Gastroesophageal sphincter (tissue), 4 donors: Measurements from ENCODE around the gene CDRT15. TPM values are rescaled to one million over a fixed set of nuclear protein-coding genes. Genes with fewer than 3 reads are reported as not detected.
"Not testable (repeated sequence)": the region's sequence is repeated elsewhere in the genome, so short reads cannot be mapped to it uniquely, and the experiment has no call there.

Experiments
- ATAC-seq: fragments of 150-250 bp; one replicate; pipeline ENCODE4 v1.9.1; 2016; ENCODE audit warnings: mild to moderate bottlenecking, moderate library complexity
- H3K27ac ChIP-seq, 4 donors: fragments of 200-600 bp; sonication (generic) in 3 of 4; 1 replicate in 3 of 4; 2 replicates in 1 of 4; pipeline ENCODE4 v1.5.1; 2016 to 2019
- H3K27me3 ChIP-seq: fragments of 200-600 bp; sonication (generic); one replicate; pipeline ENCODE4 v1.5.1; 2019
- H3K36me3 ChIP-seq, 2 donors: fragments of 200-600 bp; sonication (generic); one replicate each; pipeline ENCODE4 v1.5.1; 2019; ENCODE audit warnings: control low read depth in 1 of 2
- H3K4me1 ChIP-seq, 3 donors: fragments of 200-600 bp; sonication (generic); 1 replicate in 2 of 3; 2 replicates in 1 of 3; pipeline ENCODE4 v1.5.1; 2016 to 2019; ENCODE audit warnings: control low read depth in 2 of 3
- H3K4me3 ChIP-seq, 2 donors: fragments of 200-600 bp; sonication (generic); one replicate each; pipeline ENCODE4 v1.5.1; 2019; ENCODE audit warnings: mild to moderate bottlenecking in 1 of 2, moderate library complexity in 1 of 2
- H3K9me3 ChIP-seq, 3 donors: fragments of 200-600 bp; sonication (generic); one replicate each; pipeline ENCODE4 v1.5.1; 2017 to 2019; ENCODE audit warnings: control low read depth in 2 of 3
- EP300 ChIP-seq: sonication (generic); formaldehyde crosslinking; IDR thresholded peaks from one replicate; pipeline ENCODE4 v1.6.1; 2017; ENCODE audit warnings: antibody characterized with exemption, mild to moderate bottlenecking
- POLR2A ChIP-seq, 2 donors: fragments of 450-650 bp; IDR thresholded peaks; one replicate each; pipeline ENCODE4 v1.6.1; 2017; ENCODE audit warnings: antibody characterized with exemption in 2 of 2, mild to moderate bottlenecking in 2 of 2, moderate library complexity in 1 of 2
- POLR2AphosphoS5 ChIP-seq: sonication (generic); formaldehyde crosslinking; IDR thresholded peaks from one replicate; pipeline ENCODE4 v1.6.1; 2017; ENCODE audit warnings: antibody characterized with exemption
- WGBS, 2 donors: methylation state at CpG; one replicate each; pipeline ENCODE4 v1.1.5; 2018; ENCODE audit warnings: low coverage in 1 of 2; 5-methylcytosine and 5-hydroxymethylcytosine counted together
- total RNA-seq, 4 donors: library from RNA; depleted of rRNA; stranded (reverse); fragments of >200 nt; gene quantifications; one replicate each; pipeline ENCODE4 v1.1.0, GENCODE V29; 2016
- TF ChIP-seq, protein P1 (sequence below), 4 experiments: fragments of 200-600 bp in 2 of 4; fragments of 450-650 bp in 2 of 4; sonication (generic) in 1 of 4; IDR thresholded peaks; one replicate each; pipeline ENCODE4 v1.5.1; 2017 to 2019; ENCODE audit warnings: antibody characterized with exemption in 4 of 4, mild to moderate bottlenecking in 2 of 4, moderate library complexity in 2 of 4

CDRT15 gene
- total RNA-seq, 4 donors from 2014 or later: not detected

DNA sequence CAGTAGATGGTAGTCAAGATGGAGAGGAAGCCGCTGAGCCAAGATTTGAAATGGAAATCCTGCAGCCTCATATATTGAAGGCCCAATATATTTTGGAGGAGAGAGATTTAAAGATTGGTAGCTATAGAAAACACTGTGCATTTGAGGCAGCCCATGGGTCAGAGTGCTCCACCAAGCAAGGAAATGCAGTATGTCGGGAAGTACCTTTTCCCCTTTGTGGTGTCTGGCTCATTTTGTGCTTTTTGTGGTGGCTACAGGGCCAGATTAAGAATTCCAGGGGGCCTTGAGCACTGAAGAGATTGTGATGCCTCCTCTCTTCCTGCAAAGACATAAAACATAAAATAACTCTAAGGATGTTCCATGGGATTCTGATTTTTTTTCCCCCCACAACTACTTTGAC lies 39.6 kb downstream of the CDRT15 start:
- Histone ChIP-seq H3K27ac (no peak overlapping the region), H3K4me1 (no peaks in the 10 kb centered on the region), H3K27me3 (no peaks in the 10 kb centered on the region), H3K9me3 (no peaks in the 10 kb centered on the region), H3K36me3 (peaks cover 0 to 35% of the 10 kb centered on the region in 2 donors), H3K4me3 (no peak overlapping the region)
- WGBS, 2 donors: 90 to 100% methylated on average over 2 of the region's 2 CpGs
- ATAC-seq: no peak
- TF ChIP-seq EP300: no peak
- TF ChIP-seq POLR2AphosphoS5: no peak
- TF ChIP-seq POLR2A (IDR thresholded peaks at IDR 0.05): no peak
- TF ChIP-seq, protein P1, sequence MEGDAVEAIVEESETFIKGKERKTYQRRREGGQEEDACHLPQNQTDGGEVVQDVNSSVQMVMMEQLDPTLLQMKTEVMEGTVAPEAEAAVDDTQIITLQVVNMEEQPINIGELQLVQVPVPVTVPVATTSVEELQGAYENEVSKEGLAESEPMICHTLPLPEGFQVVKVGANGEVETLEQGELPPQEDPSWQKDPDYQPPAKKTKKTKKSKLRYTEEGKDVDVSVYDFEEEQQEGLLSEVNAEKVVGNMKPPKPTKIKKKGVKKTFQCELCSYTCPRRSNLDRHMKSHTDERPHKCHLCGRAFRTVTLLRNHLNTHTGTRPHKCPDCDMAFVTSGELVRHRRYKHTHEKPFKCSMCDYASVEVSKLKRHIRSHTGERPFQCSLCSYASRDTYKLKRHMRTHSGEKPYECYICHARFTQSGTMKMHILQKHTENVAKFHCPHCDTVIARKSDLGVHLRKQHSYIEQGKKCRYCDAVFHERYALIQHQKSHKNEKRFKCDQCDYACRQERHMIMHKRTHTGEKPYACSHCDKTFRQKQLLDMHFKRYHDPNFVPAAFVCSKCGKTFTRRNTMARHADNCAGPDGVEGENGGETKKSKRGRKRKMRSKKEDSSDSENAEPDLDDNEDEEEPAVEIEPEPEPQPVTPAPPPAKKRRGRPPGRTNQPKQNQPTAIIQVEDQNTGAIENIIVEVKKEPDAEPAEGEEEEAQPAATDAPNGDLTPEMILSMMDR (IDR thresholded peaks at IDR 0.05): no peak

DNA sequence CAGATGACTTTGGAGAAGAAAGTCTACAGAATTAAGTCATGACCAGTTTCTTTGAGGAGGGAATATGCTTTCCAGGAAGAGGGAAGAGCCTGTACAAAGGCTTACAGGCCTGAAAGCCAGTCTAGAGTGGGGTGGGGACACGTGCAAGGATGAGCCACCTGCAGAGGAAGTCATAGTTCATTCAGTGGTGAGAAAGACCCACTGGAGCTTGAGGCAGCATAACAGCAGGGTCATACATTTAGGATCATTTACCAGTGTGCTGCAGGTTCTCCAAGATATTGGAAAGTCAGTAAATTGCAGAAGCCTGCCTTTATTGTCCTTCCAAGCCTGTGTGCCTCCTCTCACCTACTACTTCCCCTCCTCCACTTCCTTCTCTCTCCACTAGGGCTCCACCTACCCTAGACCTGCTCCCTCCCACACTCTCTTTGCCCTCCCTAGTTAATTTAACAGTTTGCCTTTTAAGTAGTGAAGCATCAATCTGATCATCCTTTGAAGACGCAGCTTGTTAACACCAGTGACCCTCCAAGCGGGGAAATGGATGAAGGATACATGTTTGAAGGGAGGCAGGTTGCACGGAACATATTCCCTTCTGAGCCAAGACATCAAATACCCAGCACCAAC lies 40.2 kb downstream of the CDRT15 start:
- H3K27me3 ChIP-seq: no peaks in the 10 kb centered on the region
- no peak overlapping the region for H3K4me3 ChIP-seq
- TF ChIP-seq POLR2AphosphoS5: no peak
- no peak for TF ChIP-seq EP300
- TF ChIP-seq POLR2A (IDR thresholded peaks at IDR 0.05): no peak
- TF ChIP-seq, protein P1 (IDR thresholded peaks at IDR 0.05): no peak
- no peak for ATAC-seq
- WGBS, 2 donors: 85 to 100% methylated on average over 1 to 4 of the region's 4 CpGs
- peaks cover 0 to 39% of the 10 kb centered on the region in 2 donors for H3K36me3 ChIP-seq
- no peak overlapping the region for H3K27ac ChIP-seq
- H3K9me3 ChIP-seq: no peaks in the 10 kb centered on the region
- no peaks in the 10 kb centered on the region for H3K4me1 ChIP-seq

DNA sequence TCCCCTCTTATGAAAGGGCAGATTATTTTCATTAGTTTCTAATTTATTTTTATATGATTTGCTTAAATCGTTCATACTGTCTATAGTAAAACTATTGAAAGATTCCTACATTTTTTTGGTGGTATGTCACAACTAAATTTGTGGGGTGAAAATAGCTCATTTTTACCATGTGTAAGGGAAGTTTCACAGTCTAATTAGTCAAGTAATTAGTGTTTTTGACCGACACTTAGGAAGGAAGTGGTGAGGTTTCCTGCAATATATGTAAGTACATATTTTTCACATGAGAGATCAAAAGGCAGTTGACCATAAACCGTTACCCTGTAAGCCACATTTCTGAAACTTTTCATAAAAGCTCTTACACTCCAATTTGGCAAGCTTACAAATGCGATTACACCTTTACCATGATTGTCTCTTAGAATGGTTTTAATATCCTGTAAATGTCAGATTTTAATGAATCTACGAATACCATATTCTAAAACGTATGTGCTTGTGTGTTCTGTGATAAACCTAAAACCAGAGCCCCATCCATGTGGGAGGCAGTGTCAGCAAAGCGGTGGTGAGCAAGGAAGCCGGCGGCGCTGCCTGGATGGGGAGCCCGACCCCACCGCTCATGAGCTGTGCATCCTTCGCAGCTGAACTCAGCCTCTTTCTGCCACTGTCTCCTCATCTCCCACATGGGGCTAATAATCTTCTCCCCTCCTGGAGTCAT lies 43.9 kb downstream of the CDRT15 start:
- H3K27ac ChIP-seq, H3K4me1 ChIP-seq, H3K27me3 ChIP-seq, H3K4me3 ChIP-seq, ATAC-seq, H3K9me3 ChIP-seq: not testable (repeated sequence)
- WGBS, 2 donors: 75 to 92% methylated on average over 1 to 12 of the region's 13 CpGs
- peaks cover 0 to 34% of the 10 kb centered on the region in 2 donors for H3K36me3 ChIP-seq

DNA sequence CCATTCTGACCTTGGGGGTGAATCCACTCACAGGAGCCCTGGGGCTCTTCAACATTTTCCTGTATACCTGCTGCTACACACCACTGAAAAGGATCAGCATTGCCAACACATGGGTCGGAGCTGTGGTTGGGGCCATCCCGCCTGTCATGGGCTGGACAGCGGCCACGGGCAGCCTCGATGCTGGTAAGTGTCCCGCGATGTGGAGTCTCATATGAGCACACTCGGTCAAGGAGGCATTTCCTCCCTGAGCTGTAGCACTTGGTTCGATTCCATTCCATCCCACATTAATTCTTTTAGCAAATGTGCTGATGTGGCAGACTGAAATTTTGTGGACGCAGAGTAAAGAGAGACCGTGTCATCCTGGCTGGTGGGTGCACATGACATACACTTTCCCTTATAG lies 44.6 kb downstream of the CDRT15 start:
- H3K36me3 ChIP-seq: peaks cover 0 to 28% of the 10 kb centered on the region in 2 donors
- H3K9me3 ChIP-seq, H3K27me3 ChIP-seq, H3K4me1 ChIP-seq, ATAC-seq, H3K4me3 ChIP-seq, H3K27ac ChIP-seq: not testable (repeated sequence)
- 100% methylated on average over 1 of the region's 11 CpGs; no CpG with 5 or more reads in 1 of the 2 donors for WGBS, 2 donors

DNA sequence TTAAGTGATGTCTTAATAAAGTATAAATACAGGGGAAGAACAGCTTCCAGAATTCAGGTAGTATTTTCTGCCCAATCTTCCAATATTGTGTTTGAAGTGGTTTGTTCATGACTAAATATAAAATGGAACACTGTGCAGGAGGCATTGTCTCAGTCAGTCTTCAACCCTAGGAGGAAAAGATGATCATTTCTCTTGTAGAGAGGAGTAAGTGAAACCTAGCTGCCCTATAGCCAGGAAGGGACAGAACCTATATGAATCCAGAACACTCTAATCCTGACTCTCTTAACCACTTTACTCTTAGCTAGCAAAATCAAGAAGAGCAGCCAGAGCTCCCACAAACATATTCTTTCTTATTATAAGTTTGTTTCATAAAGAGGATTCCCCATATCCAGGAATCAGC lies 45.2 kb downstream of the CDRT15 start:
- not testable (repeated sequence) for H3K27ac ChIP-seq, H3K4me1 ChIP-seq, ATAC-seq, H3K9me3 ChIP-seq, H3K27me3 ChIP-seq, H3K4me3 ChIP-seq
- peaks cover 0 to 22% of the 10 kb centered on the region in 2 donors for H3K36me3 ChIP-seq

DNA sequence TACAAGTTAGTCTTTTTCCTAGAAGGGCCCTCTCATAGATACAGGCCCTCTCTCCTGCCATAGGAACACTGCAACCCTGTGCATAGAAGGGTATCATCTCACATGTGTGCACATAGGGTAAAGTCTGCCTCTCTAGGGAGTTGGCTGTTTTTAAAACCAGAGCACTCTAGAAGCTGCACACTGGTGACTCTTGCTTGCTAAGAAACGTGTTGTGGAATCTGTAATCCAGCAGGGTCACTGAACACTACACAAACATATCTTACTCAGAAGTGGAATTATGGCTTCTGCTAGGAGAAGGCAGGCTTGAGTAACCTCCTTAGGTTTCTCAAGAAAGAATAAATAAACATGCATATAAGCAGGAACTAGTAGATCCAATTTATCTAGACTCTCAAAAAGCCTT lies 45.9 kb downstream of the CDRT15 start:
- H3K4me1 ChIP-seq, H3K27ac ChIP-seq, ATAC-seq, H3K27me3 ChIP-seq, H3K4me3 ChIP-seq, H3K9me3 ChIP-seq: not testable (repeated sequence)
- H3K36me3 ChIP-seq: peaks cover 0 to 19% of the 10 kb centered on the region in 2 donors
- no CpG with 5 or more reads among the region's 1 CpG for WGBS, 2 donors

DNA sequence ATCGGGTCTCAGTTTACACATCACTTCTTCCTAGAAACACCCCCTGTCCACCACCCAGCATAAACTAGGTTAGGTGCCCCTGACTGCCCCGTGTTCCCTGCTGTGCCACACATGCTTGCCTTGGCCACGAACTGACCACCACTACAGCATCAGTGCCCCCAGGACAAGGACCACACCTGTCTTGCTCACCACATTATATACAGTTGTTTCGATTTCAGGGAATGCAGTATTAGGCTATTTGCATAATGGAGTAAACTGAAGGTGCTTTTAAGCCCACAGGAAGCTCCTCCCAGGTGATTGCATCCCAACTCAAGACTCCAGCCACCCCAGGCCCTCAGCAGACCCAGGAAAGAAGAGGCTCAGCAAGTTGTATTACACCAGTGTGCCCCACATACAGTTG lies 50.2 kb downstream of the CDRT15 start:
- H3K4me1 ChIP-seq, H3K4me3 ChIP-seq, ATAC-seq, H3K27me3 ChIP-seq, H3K9me3 ChIP-seq, H3K36me3 ChIP-seq, H3K27ac ChIP-seq: not testable (repeated sequence)
- 100% methylated on average over 1 of the region's 4 CpGs; no CpG with 5 or more reads in 1 of the 2 donors for WGBS, 2 donors

Other genes with a start within 250 kb of the CDRT15 start
- gene COX10, start 167.4 kb downstream of the CDRT15 start, total RNA-seq: 10 to 100 TPM; 20.3 to 30.0 (median 26.5) TPM
- 1 to 10 TPM; 2.6 to 4.2 (median 3.1) TPM for gene HS3ST3B1, start 64.2 kb upstream of the CDRT15 start, total RNA-seq